Upper lobe of right lung (tissue), 1 donor: ENCODE measurements around the gene GRHL1. TPM values are rescaled to one million over a fixed set of nuclear protein-coding genes. Genes with fewer than 3 reads are reported as not detected.
A peak's percentile ranks its signal among the peaks of the same experiment; 100 is the strongest.

ENCODE experiments used
- ATAC-seq: fragments of 200-7000 bp; cut with Tn5 transposase; one replicate; pipeline ENCODE4 v1.9.1; 2020; ENCODE audit warnings: mild to moderate bottlenecking, moderate library complexity
- DNase-seq: peaks from one replicate; pipeline ENCODE4 v3.0.0-alpha.2; 2020
- H3K27ac ChIP-seq: fragments of 200-600 bp; one replicate; pipeline ENCODE4 v1.8.0; 2022
- H3K27me3 ChIP-seq: fragments of 200-600 bp; one replicate; pipeline ENCODE4 v1.8.0; 2022; ENCODE audit warnings: mild to moderate bottlenecking
- H3K36me3 ChIP-seq: fragments of 200-600 bp; one replicate; pipeline ENCODE4 v1.8.0; 2022
- H3K4me1 ChIP-seq: fragments of 200-600 bp; one replicate; pipeline ENCODE4 v1.8.0; 2022
- H3K4me3 ChIP-seq: fragments of 200-600 bp; one replicate; pipeline ENCODE4 v1.8.0; 2022; ENCODE audit warnings: mild to moderate bottlenecking
- H3K9me3 ChIP-seq: fragments of 200-600 bp; one replicate; pipeline ENCODE4 v1.8.0; 2022
- intact Hi-C: fragments of 100-400 bp; cut with DNase I; formaldehyde crosslinking; loops from one replicate; pipeline ENCODE4 v1.11.0; 2022
- total RNA-seq: library from RNA; stranded (reverse); fragmentation: NEBNext Ultra II Directional; extraction: Animal tissue kit (Norgen Biotek cat#: 25700); gene quantifications from one replicate; pipeline ENCODE4 v1.2.1, GENCODE V29; 2021
- TF ChIP-seq, protein P1 (sequence below): fragments of 200-600 bp; IDR thresholded peaks from one replicate; pipeline ENCODE4 v1.8.0; 2022; ENCODE audit warnings: antibody characterized with exemption
- donor health status: DM: no; HTN: yes; CAD: no; lungs with severe emphysema.

GRHL1 gene
- total RNA-seq, 1 donor from 2014 or later, result 2.7 TPM

DNA sequence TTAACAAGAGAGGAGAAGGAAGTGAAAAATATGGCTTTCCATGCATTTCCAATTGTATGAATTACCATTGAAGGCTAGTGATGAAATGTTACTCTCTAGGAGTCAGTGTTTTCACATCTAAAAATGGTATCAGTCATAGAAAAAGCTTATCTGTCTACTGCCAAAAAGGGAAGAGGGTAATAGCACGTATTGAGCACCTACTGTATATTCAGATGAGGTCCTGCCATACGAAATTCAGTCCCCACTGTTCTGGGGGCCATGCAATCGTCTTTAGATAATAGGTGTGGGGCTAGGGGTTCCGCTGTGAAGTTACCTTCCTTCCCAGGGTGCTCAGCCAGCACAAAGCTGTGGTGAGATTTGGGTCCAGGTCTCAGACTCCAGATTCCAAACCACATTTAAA lies 14.2 kb upstream of the GRHL1 start:
- intact Hi-C loops, result no loop called here
- no peak for ATAC-seq

DNA sequence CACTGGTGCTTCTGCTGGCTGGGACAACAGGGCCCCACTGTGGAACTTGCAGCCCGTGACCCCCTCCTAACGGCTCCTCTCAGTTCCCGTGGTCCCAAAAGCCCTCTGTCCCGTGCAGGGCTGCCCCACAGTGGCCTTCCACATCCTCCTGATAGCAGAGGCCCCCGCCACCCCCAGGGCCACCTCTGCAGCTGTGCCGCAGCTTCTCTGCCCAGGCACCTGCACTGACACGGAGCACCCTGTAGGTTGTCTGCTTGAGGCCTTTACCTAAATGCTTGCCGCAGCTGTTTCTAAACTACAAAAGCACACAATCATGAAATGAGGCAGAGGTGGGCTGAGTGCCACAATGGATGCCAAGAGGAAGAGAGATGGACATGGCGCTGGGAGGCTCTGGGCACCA lies 13.5 kb upstream of the GRHL1 start:
- ATAC-seq, result no peak
- DNase-seq, result no peak
- H3K27me3 ChIP-seq, result no peaks in the 10 kb centered on the region
- peaks cover 4% of the 10 kb centered on the region for H3K36me3 ChIP-seq
- intact Hi-C loops, result no loop called here
- TF ChIP-seq, protein P1, sequence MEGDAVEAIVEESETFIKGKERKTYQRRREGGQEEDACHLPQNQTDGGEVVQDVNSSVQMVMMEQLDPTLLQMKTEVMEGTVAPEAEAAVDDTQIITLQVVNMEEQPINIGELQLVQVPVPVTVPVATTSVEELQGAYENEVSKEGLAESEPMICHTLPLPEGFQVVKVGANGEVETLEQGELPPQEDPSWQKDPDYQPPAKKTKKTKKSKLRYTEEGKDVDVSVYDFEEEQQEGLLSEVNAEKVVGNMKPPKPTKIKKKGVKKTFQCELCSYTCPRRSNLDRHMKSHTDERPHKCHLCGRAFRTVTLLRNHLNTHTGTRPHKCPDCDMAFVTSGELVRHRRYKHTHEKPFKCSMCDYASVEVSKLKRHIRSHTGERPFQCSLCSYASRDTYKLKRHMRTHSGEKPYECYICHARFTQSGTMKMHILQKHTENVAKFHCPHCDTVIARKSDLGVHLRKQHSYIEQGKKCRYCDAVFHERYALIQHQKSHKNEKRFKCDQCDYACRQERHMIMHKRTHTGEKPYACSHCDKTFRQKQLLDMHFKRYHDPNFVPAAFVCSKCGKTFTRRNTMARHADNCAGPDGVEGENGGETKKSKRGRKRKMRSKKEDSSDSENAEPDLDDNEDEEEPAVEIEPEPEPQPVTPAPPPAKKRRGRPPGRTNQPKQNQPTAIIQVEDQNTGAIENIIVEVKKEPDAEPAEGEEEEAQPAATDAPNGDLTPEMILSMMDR, result no peak
- H3K9me3 ChIP-seq, result no peaks in the 10 kb centered on the region
- H3K27ac ChIP-seq, result no peak overlapping the region
- peaks cover 5% of the 10 kb centered on the region for H3K4me1 ChIP-seq
- H3K4me3 ChIP-seq, result no peak overlapping the region

More for the DNA sequence above, 14.2 kb upstream of the GRHL1 start:
- Histone ChIP-seq H3K4me3 (no peak overlapping the region), H3K27me3 (no peaks in the 10 kb centered on the region), H3K9me3 (no peaks in the 10 kb centered on the region), H3K4me1 (peaks cover 5% of the 10 kb centered on the region), H3K36me3 (peaks cover 9% of the 10 kb centered on the region), H3K27ac (no peak overlapping the region)
- DNase-seq, result no peak
- TF ChIP-seq, protein P1, result no peak

- H3K27me3 ChIP-seq, result peaks cover 3% of the 10 kb centered on the region
- H3K27ac ChIP-seq, result no peak overlapping the region
- ATAC-seq, result peak; percentile 68
Observed at GRCh38 chr2:9939587-9940485, 11.7 kb upstream of the GRHL1 start.

GRCh38 chr2:9941196-9941995 lies 10.1 kb upstream of the GRHL1 start:
- DNase-seq (no peak), ATAC-seq (no peak)
- Histone ChIP-seq H3K36me3 (no peaks in the 10 kb centered on the region), H3K4me3 (no peak overlapping the region), H3K4me1 (peaks cover 5% of the 10 kb centered on the region), H3K27me3 (peaks cover 4% of the 10 kb centered on the region), H3K9me3 (no peaks in the 10 kb centered on the region), H3K27ac (no peak overlapping the region)
- TF ChIP-seq, protein P1, result no peak
- intact Hi-C loops, result no loop called here

More at GRCh38 chr2:9939587-9940485, 11.7 kb upstream of the GRHL1 start:
- no peak for DNase-seq
- no peak overlapping the region for H3K4me3 ChIP-seq
- peaks cover 5% of the 10 kb centered on the region for H3K4me1 ChIP-seq
- intact Hi-C loops, result no loop called here
- H3K36me3 ChIP-seq, result no peaks in the 10 kb centered on the region
- TF ChIP-seq, protein P1, result no peak
- H3K9me3 ChIP-seq, result no peaks in the 10 kb centered on the region

DNA sequence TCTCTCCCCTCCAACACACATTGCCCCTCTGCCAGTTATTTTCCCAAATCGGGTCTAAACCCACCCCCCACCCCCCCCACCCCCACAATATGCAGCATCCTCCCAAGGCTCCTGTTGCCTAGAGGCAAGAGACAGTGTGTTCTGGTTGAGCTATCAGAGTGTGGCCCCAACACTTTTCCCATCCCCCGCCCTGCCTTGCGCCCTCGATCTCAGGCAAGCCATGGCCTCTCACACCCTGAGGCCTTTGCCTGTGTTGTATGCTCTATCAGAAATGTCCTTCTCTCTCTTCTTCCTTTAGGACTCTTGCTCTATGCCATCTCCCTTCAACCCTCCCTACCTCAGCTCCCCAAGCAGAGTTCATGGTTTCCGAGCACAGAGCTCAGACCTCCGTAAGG lies 9.5 kb upstream of the GRHL1 start:
- ATAC-seq (no peak), DNase-seq (no peak)
- Histone ChIP-seq H3K27ac (no peak overlapping the region), H3K27me3 (peaks cover 4% of the 10 kb centered on the region), H3K9me3 (no peaks in the 10 kb centered on the region), H3K4me3 (no peak overlapping the region), H3K4me1 (peaks cover 5% of the 10 kb centered on the region), H3K36me3 (no peaks in the 10 kb centered on the region)
- intact Hi-C loops, result no loop called here
- TF ChIP-seq, protein P1, result no peak
